Adrenal gland (tissue), 12 donors: ENCODE data around the gene ACSM6. TPM values are rescaled to one million over a fixed set of nuclear protein-coding genes. Genes with fewer than 3 reads are reported as not detected.

Source experiments
- DNase-seq, 7 donors: peaks; one replicate each; pipeline ENCODE4 v3.0.0-alpha.2; 2019 to 2020
- H3K27ac ChIP-seq, 5 donors: fragments of 200-600 bp; sonication (generic) in 4 of 5; 1 replicate in 3 of 5; 2 replicates in 2 of 5; pipeline versions ENCODE4 v1.5.1 to v1.8.0; 2016 to 2020; ENCODE audit warnings: mild to moderate bottlenecking in 1 of 5
- H3K27me3 ChIP-seq: fragments of 200-600 bp; 2 replicates; pipeline ENCODE4 v1.8.0; 2021
- H3K36me3 ChIP-seq, 2 donors: fragments of 200-600 bp; replicated peaks in 1 of 2; 1 replicate in 1 of 2; 2 replicates in 1 of 2; pipeline versions ENCODE4 v1.5.1 to v1.8.0; 2018 to 2022
- H3K4me1 ChIP-seq, 2 donors: fragments of 200-600 bp; replicated peaks in 1 of 2; 1 replicate in 1 of 2; 2 replicates in 1 of 2; pipeline versions ENCODE4 v1.5.1 to v1.8.0; 2018 to 2021
- H3K4me3 ChIP-seq, 4 donors: fragments of 200-600 bp; sonication (generic) in 3 of 4; one replicate each; pipeline ENCODE4 v1.5.1; 2016 to 2018
- H3K9me3 ChIP-seq, 3 donors: fragments of 200-600 bp; sonication (generic) in 1 of 3; replicated peaks in 1 of 3; 1 replicate in 2 of 3; 2 replicates in 1 of 3; pipeline versions ENCODE4 v1.5.1 to v1.8.0; 2016 to 2021
- CTCF ChIP-seq, 6 experiments: fragments of 450-650 bp in 4 of 6; fragments of 200-600 bp in 2 of 6; sonication (generic) in 1 of 6; IDR thresholded peaks; 1 replicate in 5 of 6; 2 replicates in 1 of 6; pipeline versions ENCODE4 v1.5.1 to v1.8.0; 2016 to 2021; ENCODE audit warnings: antibody characterized with exemption in 6 of 6, mild to moderate bottlenecking in 2 of 6, moderate library complexity in 1 of 6
- POLR2A ChIP-seq, 2 donors: fragments of 450-650 bp; IDR thresholded peaks; one replicate each; pipeline ENCODE4 v1.6.1; 2017; ENCODE audit warnings: antibody characterized with exemption in 2 of 2, mild to moderate bottlenecking in 2 of 2, moderate library complexity in 1 of 2
- WGBS, 4 donors: extraction: QIAGEN DNeasy Blood & Tissue Kit in 2 of 4; methylation state at CpG; one replicate each; pipeline versions ENCODE4 v1.1.5 to v1.1.7; 2013 to 2017; 5-methylcytosine and 5-hydroxymethylcytosine counted together
- intact Hi-C, 2 donors: fragments of 100-400 bp; cut with DNase I; formaldehyde crosslinking; loops; one replicate each; pipeline versions ENCODE4 v1.14.1 to v1.15.0; 2022 to 2023
- polyA plus RNA-seq, 3 donors: library from polyadenylated mRNA; stranded (reverse); fragments of 200-250 nt in 2 of 3; fragments of 350-450 nt in 1 of 3; fragmentation: Illumina TruSeq in 1 of 3; extraction: RNeasy Lipid Tissue Mini Kit (QIAGEN cat#74804) in 1 of 3; gene quantifications; one replicate each; pipeline ENCODE4 v1.2.3, GENCODE V29; 2013 to 2014
- total RNA-seq, 9 donors: library from RNA; depleted of rRNA in 4 of 9; stranded (reverse); fragments of >200 nt in 4 of 9; fragments of 120-200 nt in 1 of 9; fragmentation: NEBNext Ultra II Directional in 1 of 9; extraction: Animal tissue kit (Norgen Biotek cat#: 25700) in 1 of 9; gene quantifications; one replicate each; pipeline versions ENCODE4 v1.1.0 to v1.2.4, GENCODE V29; 2013 to 2023
- donor health status: healthy with polysubstance abuse.
- donor health status: Bipolar disorder and iron deficiency.
- donor health status: DM: yes; HTN: yes; CAD: no.
- donor health status: DM: no; HTN: no; CAD: no.
- donor health status: DM: no; HTN: no; CAD: no.
- donor health status: DM: yes; HTN: yes; CAD: no.

Gene ACSM6
- total and polyA plus RNA-seq, 12 donors: not detected

- no peak for TF ChIP-seq POLR2A (IDR thresholded peaks at IDR 0.05)
- TF ChIP-seq CTCF (IDR thresholded peaks at IDR 0.05): no peak
- Histone ChIP-seq H3K4me3 (no peak overlapping the region), H3K36me3 (no peaks in the 10 kb centered on the region), H3K4me1 (peaks cover 0 to 3% of the 10 kb centered on the region in 2 donors), H3K9me3 (no peaks in the 10 kb centered on the region), H3K27ac (no peak overlapping the region), H3K27me3 (no peaks in the 10 kb centered on the region)
- no peak for DNase-seq
- intact Hi-C loops: no loop called here
- 89 to 93% (median 91%) methylated on average over 1 of the region's 1 CpG for WGBS, 4 donors
Measured at GRCh38 chr10:95178797-95179196, 15.2 kb upstream of the ACSM6 start.

- DNase-seq: no peak
- no peak overlapping the region for H3K27ac ChIP-seq
- 66 to 80% (median 75%) methylated on average over 2 of the region's 2 CpGs for WGBS, 4 donors
- H3K27me3 ChIP-seq: no peaks in the 10 kb centered on the region
- TF ChIP-seq CTCF (IDR thresholded peaks at IDR 0.05) (no peak), POLR2A (IDR thresholded peaks at IDR 0.05) (no peak)
- peaks cover 0 to 3% of the 10 kb centered on the region in 2 donors for H3K4me1 ChIP-seq
- H3K4me3 ChIP-seq: no peak overlapping the region
- H3K36me3 ChIP-seq: no peaks in the 10 kb centered on the region
- no peaks in the 10 kb centered on the region for H3K9me3 ChIP-seq
- intact Hi-C loops: no loop called here
Measured at GRCh38 chr10:95181726-95182125, 12.3 kb upstream of the ACSM6 start.

GRCh38 chr10:95183271-95184230 lies 10.5 kb upstream of the ACSM6 start:
- TF ChIP-seq POLR2A (IDR thresholded peaks at IDR 0.05) (peak in 1 of 2 donors; percentile 76), CTCF (IDR thresholded peaks at IDR 0.05) (peak; percentile 56 to 98 (median 88))
- Histone ChIP-seq H3K9me3 (no peaks in the 10 kb centered on the region), H3K36me3 (no peaks in the 10 kb centered on the region), H3K4me3 (peak overlapping the region; percentile 25 to 71 (median 69)), H3K4me1 (peaks cover 0 to 3% of the 10 kb centered on the region in 2 donors), H3K27me3 (no peaks in the 10 kb centered on the region), H3K27ac (peak overlapping the region; percentile 25 to 96 (median 82))
- peak; percentile 85 to 91 (median 89) for DNase-seq
- WGBS, 4 donors: 2 to 19% (median 3%) methylated on average over 24 to 85 of the region's 85 CpGs
- intact Hi-C loops: no loop called here

GRCh38 chr10:95187617-95188016 lies 6.4 kb upstream of the ACSM6 start:
- no peaks in the 10 kb centered on the region for H3K36me3 ChIP-seq
- H3K27ac ChIP-seq: no peak overlapping the region
- 88 to 90% (median 90%) methylated on average over 3 of the region's 3 CpGs for WGBS, 4 donors
- DNase-seq: no peak
- no peaks in the 10 kb centered on the region for H3K9me3 ChIP-seq
- H3K4me3 ChIP-seq: no peak overlapping the region
- intact Hi-C loops: no loop called here
- H3K27me3 ChIP-seq: no peaks in the 10 kb centered on the region
- TF ChIP-seq CTCF (IDR thresholded peaks at IDR 0.05) (no peak), POLR2A (IDR thresholded peaks at IDR 0.05) (no peak)
- H3K4me1 ChIP-seq: peaks cover 0 to 3% of the 10 kb centered on the region in 2 donors
